ENCODE measurements around the gene B3GNT7.
"Not testable (repeated sequence)": the region's sequence is repeated elsewhere in the genome, so short reads cannot be mapped to it uniquely, and the experiment has no call there.

The B3GNT7 gene, protein sequence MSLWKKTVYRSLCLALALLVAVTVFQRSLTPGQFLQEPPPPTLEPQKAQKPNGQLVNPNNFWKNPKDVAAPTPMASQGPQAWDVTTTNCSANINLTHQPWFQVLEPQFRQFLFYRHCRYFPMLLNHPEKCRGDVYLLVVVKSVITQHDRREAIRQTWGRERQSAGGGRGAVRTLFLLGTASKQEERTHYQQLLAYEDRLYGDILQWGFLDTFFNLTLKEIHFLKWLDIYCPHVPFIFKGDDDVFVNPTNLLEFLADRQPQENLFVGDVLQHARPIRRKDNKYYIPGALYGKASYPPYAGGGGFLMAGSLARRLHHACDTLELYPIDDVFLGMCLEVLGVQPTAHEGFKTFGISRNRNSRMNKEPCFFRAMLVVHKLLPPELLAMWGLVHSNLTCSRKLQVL

GRCh38 chr2:231395188-231396057 is at the start of gene B3GNT7:
B3GNT7 (plus strand) TSS chr2:231395710; CDS start chr2:231395804, 94 bp downstream.
- TF ChIP-seq ZNF274 (IDR thresholded peaks at IDR 0.05; ENCODE audit: low read depth, low read length), result no peak
- H3K4me3 ChIP-seq (ENCODE audit: low read length), result peak within 1 kb of the TSS; percentile 56; the same call in 1 of the 2 replicates

DNA sequence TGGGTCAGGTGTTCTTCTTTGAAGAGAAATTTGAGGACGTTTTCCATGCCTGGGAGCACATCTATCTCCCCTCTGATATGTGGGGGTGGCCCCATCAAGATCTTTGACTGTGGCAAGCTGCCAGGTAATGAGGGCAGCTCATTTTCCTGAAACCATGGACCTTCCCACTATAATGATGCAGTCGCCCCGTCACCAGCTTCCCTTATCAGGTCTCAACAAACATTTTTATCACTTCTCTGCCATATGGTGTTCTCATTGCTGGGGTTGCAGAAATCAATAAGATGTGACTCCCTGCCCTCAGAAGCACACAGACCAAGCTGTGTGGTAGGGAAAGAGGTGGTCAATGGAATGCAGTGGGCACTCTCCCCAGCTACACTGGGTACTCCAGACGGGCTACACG is 48.4 kb upstream of the B3GNT7 start:
- TF ChIP-seq ZNF274 (IDR thresholded peaks at IDR 0.05; ENCODE audit: low read depth, low read length), result no peak
- H3K4me3 ChIP-seq (ENCODE audit: low read length), result no peak overlapping the region

- no peak for TF ChIP-seq ZNF274 (IDR thresholded peaks at IDR 0.05; ENCODE audit: low read depth, low read length)
Observed at GRCh38 chr2:231347638-231348037, 47.9 kb upstream of the B3GNT7 start.

DNA sequence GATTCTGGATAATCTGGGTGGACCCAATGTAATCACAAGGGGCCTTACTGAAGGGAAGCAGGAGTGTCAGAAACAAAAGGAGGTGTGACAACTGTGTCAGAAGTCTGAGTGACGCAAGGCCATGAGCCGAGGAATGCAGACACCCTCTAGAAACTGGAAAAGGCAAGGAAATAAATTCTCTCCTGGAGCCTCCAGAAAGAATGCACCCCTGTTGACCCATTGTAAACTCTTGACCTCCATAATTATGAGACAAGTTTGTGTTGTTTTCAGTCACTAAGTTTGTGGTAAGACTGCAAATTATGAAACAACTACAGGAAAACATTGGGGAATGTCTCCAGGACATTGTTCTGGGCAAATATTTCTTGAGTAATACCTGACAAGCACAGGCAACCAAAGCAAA is 47.3 kb upstream of the B3GNT7 start:
- no peak overlapping the region for H3K4me3 ChIP-seq (ENCODE audit: low read length)
- TF ChIP-seq ZNF274 (IDR thresholded peaks at IDR 0.05; ENCODE audit: low read depth, low read length), result no peak

More at GRCh38 chr2:231347638-231348037, 47.9 kb upstream of the B3GNT7 start:
- H3K4me3 ChIP-seq (ENCODE audit: low read length), result no peak overlapping the region

- TF ChIP-seq ZNF274 (IDR thresholded peaks at IDR 0.05; ENCODE audit: low read depth, low read length), result no peak
- H3K4me3 ChIP-seq (ENCODE audit: low read length), result no peak overlapping the region
Observed at GRCh38 chr2:231348704-231349373, 46.7 kb upstream of the B3GNT7 start.

DNA sequence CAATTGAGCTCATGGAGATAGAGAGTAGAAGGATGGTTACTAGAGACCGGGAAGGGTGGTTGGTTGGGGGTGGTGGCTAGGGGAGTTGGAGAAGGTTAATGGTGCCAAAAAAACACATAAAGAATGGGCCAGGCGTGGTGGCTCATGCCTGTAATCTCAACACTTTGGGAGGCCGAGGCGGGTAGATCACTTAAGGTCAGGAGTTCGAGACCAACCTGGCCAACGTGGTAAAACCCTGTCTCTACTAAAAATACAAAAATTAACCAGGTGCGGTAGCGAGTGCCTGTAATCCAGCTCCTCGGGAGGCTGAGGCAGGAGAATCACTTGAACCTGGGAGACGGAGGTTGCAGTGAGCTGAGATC is 46.2 kb upstream of the B3GNT7 start:
- H3K4me3 ChIP-seq (ENCODE audit: low read length), result not testable (repeated sequence)

DNA sequence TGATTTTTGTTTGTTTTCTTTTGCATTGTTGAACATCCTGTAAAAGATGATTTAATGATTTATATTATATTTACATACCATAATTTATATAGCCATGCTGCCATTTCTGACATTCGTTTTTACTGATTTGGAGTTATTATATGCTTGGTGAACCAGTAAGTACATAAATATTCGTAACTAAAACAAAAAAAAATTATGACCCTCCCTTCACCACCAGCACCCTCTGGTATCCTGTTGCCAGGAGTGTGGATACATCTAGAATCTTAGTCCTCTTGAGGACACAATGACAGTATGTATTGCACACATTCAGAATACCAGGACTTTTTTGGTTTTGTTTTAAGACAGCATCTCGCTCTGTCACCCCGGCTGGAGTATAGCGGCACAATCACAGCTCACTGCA is 43.9 kb upstream of the B3GNT7 start:
- TF ChIP-seq ZNF274 (IDR thresholded peaks at IDR 0.05; ENCODE audit: low read depth, low read length), result no peak
- H3K4me3 ChIP-seq (ENCODE audit: low read length), result no peak overlapping the region

- no peak overlapping the region for H3K4me3 ChIP-seq (ENCODE audit: low read length)
- TF ChIP-seq ZNF274 (IDR thresholded peaks at IDR 0.05; ENCODE audit: low read depth, low read length), result no peak
Observed at GRCh38 chr2:231353469-231353868, 42.0 kb upstream of the B3GNT7 start.

DNA sequence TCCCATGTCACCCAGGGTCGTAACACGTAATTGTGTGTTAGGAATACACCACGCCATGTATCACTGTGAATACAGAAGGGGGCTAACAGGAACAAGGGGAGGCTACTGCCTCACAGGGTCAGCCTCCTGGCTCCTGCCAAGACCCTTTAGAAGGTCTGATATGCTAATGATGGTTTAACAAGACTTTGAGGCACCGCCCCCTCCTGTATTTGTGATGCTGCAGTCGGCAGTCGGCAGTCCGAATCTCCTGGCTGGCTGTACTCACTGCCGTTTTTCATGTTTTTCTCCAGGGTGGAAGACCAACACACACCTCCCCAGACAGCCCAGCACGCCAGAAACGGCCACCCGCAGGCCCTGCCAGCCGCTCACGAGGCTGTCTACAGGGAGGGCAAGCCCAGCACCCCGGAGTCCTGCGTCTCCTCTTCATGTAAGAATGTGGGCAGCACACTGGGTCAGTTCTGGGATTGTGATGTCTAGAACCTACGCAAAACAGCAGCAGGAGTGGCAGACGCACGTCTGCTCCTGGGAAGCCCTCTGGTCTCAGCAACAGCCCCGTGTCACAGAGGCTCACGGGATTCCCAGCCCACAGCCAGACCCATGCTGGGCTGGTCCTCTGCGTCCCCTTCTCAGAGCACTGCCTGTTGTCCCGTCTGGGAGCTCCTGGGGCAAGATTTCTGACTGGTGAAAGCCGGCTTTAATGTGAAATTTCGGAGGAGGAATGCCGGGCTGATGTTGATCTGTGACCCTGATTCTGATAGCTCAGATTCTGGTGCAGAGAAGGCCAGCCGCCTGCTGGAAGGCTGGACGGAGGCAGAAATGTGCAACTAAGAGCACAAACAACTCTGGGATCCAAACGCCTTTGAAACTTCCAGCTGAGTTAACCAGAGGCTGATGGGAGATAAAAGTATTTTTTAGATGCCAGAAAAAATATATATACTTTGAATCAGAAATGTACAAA is 39.7 kb upstream of the B3GNT7 start:
- no peak overlapping the region for H3K4me3 ChIP-seq (ENCODE audit: low read length)
- TF ChIP-seq ZNF274 (IDR thresholded peaks at IDR 0.05; ENCODE audit: low read depth, low read length), result no peak

- TF ChIP-seq ZNF274 (IDR thresholded peaks at IDR 0.05; ENCODE audit: low read depth, low read length), result no peak
- no peak overlapping the region for H3K4me3 ChIP-seq (ENCODE audit: low read length)
Observed at GRCh38 chr2:231356466-231356844, 39.1 kb upstream of the B3GNT7 start.

- TF ChIP-seq ZNF274 (IDR thresholded peaks at IDR 0.05; ENCODE audit: low read depth, low read length), result no peak
- no peak overlapping the region for H3K4me3 ChIP-seq (ENCODE audit: low read length)
Observed at GRCh38 chr2:231357048-231357447, 38.5 kb upstream of the B3GNT7 start.

DNA sequence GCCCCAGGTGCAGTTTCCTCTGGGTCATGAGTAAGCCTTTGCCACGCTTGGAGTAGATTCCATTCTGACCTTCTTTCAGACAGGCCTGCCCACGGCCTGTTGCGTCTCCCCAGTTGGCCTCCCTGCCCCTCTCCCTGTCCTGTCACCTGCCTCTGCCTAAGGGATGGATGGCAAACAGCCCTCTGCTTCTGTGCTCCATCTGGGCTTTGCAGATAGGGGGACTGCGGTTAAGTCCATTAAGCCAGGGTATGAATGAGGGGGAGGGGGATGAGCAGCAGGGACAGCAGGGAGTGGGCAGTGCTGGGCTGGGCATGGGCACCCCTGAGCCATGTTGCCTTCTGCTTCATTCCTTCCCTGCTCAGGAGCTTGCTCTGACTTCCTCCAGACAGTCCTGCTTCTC is 37.6 kb upstream of the B3GNT7 start:
- no peak for TF ChIP-seq ZNF274 (IDR thresholded peaks at IDR 0.05; ENCODE audit: low read depth, low read length)
- H3K4me3 ChIP-seq (ENCODE audit: low read length), result no peak overlapping the region

DNA sequence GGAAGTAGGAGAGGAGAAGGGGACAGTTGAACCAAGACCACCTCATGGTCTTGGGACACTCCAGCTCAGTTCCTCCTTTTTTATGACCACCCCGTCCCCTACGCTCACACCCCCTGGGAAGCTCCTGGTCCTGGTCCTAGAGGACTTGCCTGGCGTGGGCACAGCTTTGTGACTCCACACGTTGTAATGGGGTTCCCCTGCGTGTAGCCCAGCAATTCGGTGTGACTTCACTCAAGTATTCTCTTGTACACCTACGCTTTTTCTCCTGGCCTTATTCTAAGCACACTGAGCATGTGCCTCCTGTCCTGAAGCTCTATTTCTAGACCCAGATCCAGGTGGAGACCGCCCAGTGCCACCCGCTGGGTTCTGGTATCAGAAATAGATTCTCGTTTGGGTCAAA is 36.1 kb upstream of the B3GNT7 start:
- no peak overlapping the region for H3K4me3 ChIP-seq (ENCODE audit: low read length)
- no peak for TF ChIP-seq ZNF274 (IDR thresholded peaks at IDR 0.05; ENCODE audit: low read depth, low read length)

Data from GM08714 (cell line).